8988T (cell line): ENCODE data around the gene SFXN3.

ENCODE experiments used
- DNase-seq: peaks from one replicate; pipeline ENCODE4 v3.0.0; 2011

The SFXN3 gene

GRCh38 chr10:101038484-101038883, 7.5 kb downstream of the SFXN3 start:
- DNase-seq, result no peak

GRCh38 chr10:101040061-101040460, 9.0 kb downstream of the SFXN3 start:
- no peak for DNase-seq

GRCh38 chr10:101040851-101041250, 9.8 kb downstream of the SFXN3 start:
- DNase-seq, result no peak

GRCh38 chr10:101041252-101041761, 10.3 kb downstream of the SFXN3 start:
- DNase-seq, result peak; percentile 71

- DNase-seq, result no peak
These were observed 11.1 kb downstream of the SFXN3 start for GRCh38 chr10:101042118-101042517.

GRCh38 chr10:101042667-101043362, 11.8 kb downstream of the SFXN3 start:
- peak; percentile 90 for DNase-seq

GRCh38 chr10:101043363-101043707, 12.3 kb downstream of the SFXN3 start:
- no peak for DNase-seq

- DNase-seq, result no peak
These were observed 13.1 kb downstream of the SFXN3 start for GRCh38 chr10:101044117-101044516.

- DNase-seq, result no peak
These were observed 15.6 kb downstream of the SFXN3 start for GRCh38 chr10:101046332-101047238.

GRCh38 chr10:101047268-101047667, 16.2 kb downstream of the SFXN3 start:
- no peak for DNase-seq

- no peak for DNase-seq
These were observed 17.2 kb downstream of the SFXN3 start for GRCh38 chr10:101047961-101048892.

- peak; percentile 88 for DNase-seq
These were observed 19.4 kb downstream of the SFXN3 start for GRCh38 chr10:101050208-101051069.

- no peak for DNase-seq
These were observed 21.3 kb downstream of the SFXN3 start for GRCh38 chr10:101052285-101052684.

GRCh38 chr10:101053516-101053915, 22.5 kb downstream of the SFXN3 start:
- DNase-seq, result no peak

GRCh38 chr10:101054351-101054750, 23.3 kb downstream of the SFXN3 start:
- DNase-seq, result no peak

- no peak for DNase-seq
These were observed 23.8 kb downstream of the SFXN3 start for GRCh38 chr10:101054876-101055275.

- DNase-seq, result no peak
These were observed 24.4 kb downstream of the SFXN3 start for GRCh38 chr10:101055411-101055810.

GRCh38 chr10:101056365-101057151, 25.5 kb downstream of the SFXN3 start:
- no peak for DNase-seq

- DNase-seq, result peak; percentile 76
These were observed 29.3 kb downstream of the SFXN3 start for GRCh38 chr10:101060036-101060950.
